CD1c-positive myeloid dendritic cell (primary cell): ENCODE results near the gene PFKL.

ENCODE experiments used
- DNase-seq: peaks from one replicate; pipeline ENCODE4 v3.0.0-alpha.2; 2016; ENCODE audit errors: extremely low spot score

PFKL gene

GRCh38 chr21:44312716-44313115 lies 12.9 kb downstream of the PFKL start:
- no peak for DNase-seq

DNA sequence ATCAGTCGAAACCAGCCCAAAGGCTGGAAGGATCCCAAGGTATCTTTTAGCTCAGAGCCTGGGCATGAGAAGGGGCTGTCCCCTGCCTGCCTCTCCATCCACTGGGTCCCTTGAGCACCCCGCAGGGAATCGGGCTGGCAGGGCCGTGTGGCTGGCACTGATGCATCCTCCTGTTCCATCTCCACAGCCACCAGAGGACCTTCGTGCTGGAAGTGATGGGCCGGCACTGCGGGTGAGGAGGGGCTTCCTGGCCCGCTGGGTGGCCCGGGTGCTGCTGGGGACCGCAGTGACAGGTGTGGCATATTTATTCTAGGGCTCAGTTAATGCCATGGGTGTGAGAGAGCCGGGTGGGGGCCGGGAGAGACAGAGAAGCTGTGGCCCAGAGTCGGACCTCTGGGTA lies 13.6 kb downstream of the PFKL start:
- no peak for DNase-seq

DNA sequence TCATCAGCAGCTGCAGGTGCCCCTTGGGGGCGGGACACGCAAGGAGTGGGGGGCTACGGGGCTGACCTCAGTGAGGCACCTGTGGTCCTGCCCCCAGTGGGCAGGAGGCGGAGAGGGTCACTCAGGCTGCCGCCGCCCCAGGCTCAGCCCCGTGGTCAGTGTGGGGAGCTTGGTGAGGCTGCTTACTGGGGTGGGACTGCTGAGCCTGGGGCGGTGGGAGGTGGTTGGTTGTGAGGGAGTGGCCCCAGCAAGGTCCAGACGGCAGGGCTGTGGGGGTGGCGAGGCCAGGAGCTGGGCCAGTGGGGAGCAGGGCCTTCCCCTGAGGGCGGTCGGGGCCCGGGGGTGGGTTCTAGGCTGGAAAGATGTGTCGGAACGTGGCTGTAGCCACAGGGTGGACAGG lies 14.3 kb downstream of the PFKL start:
- DNase-seq, result no peak

- no peak for DNase-seq
Measured at GRCh38 chr21:44314561-44314960, 14.7 kb downstream of the PFKL start.

- no peak for DNase-seq
Measured at GRCh38 chr21:44315691-44316203, 15.9 kb downstream of the PFKL start.

DNA sequence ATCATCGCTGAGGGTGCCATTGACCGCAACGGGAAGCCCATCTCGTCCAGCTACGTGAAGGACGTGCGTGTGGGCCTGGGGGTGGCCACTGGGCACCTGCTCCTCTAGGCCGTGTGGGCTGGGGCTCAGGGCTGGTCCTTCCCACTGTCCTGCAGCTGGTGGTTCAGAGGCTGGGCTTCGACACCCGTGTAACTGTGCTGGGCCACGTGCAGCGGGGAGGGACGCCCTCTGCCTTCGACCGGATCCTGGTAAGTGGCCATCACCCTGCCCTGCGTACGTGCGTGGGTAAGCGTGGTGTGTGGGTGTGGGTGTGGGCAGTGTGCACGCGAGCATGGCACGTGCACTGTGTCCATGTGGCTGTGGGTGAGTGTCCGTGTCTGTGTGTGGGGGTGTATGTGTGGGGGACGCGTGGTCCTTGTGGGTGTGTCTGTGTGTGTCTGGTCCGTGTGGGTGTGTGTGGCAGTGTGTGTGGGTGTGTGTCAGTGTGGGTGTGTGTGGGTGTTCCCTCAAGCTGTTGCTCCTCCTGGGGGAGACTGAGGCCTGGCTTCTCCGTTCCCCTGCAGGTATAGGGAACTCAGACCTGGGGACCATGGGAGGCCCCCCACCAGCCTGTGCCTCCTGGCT lies 16.5 kb downstream of the PFKL start:
- no peak for DNase-seq

DNA sequence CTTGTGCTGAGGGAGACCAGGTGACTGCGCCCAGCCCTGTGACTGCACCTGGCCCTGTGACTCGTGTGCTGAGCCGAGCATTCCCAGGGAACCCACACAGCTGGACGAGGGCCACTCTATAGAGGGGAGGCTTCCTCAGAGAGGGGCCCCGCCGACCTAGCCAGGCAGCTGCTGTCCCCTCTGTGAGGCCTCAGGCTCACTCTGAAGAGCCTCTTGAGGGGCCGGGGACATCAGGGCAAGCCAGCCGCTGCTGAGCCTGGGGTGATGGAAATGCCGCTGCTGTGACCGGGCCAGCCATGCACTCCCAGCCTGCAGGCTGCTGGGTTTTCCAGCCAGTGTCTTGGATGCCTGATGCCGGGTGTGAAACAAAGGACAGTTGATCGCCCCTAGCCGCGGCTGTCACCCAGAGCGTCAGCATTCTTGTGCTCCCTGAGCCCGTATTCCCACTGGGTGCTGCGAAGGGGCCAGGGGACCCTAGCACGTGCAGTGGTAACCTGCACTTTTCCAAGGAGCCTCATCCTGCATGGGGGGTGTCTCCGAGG lies 17.5 kb downstream of the PFKL start:
- DNase-seq, result no peak

- DNase-seq, result no peak
Measured at GRCh38 chr21:44317871-44318270, 18.0 kb downstream of the PFKL start.

GRCh38 chr21:44318489-44319285 lies 18.8 kb downstream of the PFKL start:
- DNase-seq, result no peak

GRCh38 chr21:44319407-44320065 lies 19.7 kb downstream of the PFKL start:
- DNase-seq, result no peak

DNA sequence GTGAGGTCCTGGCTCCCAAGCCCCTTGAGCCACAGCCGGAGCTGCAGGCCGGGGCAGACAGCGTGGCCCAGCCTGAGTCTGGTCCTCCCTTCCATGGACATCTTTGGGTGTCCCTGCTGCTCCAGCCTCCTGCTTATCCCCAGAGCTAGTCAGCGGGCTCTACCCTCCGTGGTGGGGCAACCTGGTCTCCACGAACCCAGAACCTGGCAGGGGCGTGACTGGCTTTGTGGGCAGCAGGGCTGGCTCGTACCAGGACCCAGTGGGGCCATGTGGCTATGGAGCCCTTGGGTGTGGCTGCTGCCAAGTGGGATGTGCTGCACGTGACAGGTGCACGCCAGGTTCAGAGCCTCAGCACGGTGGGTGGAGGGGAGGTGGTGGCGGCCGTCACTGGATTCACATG lies 21.0 kb downstream of the PFKL start:
- no peak for DNase-seq

GRCh38 chr21:44321846-44322450 lies 22.1 kb downstream of the PFKL start:
- DNase-seq, result no peak

- no peak for DNase-seq
Measured at GRCh38 chr21:44322621-44323325, 22.9 kb downstream of the PFKL start.

DNA sequence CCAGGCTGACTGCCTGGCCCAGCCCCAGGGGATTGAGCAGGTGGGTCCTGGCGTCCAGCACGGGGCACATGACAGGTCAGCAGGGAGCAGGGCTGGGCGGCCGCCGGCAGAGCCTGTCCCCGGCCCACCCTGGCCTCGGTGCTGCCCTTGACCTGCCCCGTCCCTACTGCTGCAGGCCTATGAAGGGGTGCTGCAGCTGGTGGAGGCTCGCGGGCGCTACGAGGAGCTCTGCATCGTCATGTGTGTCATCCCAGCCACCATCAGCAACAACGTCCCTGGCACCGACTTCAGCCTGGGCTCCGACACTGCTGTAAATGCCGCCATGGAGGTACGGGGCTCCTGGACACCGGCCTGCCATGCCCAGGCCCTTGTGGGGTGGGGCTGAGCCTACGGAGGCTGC lies 23.7 kb downstream of the PFKL start:
- DNase-seq, result no peak

- DNase-seq, result no peak
Measured at GRCh38 chr21:44324106-44324853, 24.4 kb downstream of the PFKL start.

DNA sequence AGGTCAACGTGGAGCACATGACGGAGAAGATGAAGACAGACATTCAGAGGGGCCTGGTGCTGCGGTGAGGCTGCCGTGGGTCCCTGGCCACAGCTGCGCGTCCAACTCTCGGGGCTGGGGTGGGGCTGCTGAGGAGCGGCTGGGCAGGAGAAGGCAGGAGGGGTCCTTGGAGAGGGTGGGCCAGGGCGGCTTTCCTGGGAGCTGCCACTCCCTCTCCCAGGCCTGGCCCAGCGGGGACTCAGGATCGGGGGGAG lies 24.9 kb downstream of the PFKL start:
- DNase-seq, result no peak

DNA sequence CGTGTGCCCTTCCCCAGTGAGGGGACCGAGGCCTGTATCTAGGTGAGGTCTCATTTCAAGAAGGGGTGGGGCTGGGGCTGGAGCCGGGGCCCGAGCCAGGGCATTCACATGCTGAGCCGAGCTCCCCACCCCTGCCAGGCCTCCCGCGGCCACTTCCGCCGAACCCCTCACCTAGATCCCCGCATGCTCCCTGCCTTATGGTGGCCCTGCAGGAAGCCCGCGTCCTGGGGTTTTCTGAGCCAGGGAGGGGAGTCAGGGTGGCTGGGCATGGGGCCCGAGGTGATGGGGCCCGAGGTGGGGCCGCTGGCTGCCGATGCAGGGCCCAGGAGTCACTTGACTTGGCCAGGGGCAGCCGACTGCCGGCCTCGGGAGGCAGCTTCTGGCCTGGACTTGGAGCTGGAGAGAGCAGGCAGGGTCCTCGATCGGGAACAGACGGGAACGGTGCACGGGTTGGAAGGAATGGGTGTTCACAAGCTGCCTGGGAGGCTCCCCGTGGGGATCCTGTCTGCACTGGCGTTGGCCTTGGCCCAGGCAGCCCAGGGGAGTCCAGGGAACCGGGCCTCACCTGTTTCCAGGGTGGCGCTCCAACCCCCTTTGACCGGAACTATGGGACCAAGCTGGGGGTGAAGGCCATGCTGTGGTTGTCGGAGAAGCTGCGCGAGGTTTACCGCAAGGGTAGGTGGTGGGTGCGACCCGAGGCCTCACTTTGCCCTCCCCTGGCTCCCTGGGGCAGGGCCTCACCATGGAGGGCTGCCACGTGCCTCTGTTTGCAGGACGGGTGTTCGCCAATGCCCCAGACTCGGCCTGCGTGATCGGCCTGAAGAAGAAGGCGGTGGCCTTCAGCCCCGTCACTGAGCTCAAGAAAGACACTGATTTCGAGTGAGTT lies 25.8 kb downstream of the PFKL start:
- no peak for DNase-seq

DNA sequence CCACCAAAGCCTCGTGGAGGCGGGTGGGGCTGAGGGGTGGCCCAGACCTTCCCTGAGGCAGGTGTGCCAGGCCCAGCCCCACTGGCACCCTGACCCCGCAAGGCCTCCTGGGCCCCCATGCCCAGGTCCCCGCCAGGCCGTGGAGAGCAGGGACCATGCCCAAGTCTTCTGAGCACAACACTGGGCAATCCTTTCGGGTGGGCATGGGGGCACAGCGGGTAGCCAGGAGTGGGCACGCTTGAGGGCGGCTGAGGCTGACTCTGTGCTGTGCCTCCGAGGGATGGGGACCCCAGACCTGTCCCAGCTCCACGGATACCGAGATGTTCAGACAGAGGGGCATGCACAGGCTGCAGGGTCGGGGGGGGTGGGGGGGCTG lies 26.4 kb downstream of the PFKL start:
- DNase-seq, result no peak

DNA sequence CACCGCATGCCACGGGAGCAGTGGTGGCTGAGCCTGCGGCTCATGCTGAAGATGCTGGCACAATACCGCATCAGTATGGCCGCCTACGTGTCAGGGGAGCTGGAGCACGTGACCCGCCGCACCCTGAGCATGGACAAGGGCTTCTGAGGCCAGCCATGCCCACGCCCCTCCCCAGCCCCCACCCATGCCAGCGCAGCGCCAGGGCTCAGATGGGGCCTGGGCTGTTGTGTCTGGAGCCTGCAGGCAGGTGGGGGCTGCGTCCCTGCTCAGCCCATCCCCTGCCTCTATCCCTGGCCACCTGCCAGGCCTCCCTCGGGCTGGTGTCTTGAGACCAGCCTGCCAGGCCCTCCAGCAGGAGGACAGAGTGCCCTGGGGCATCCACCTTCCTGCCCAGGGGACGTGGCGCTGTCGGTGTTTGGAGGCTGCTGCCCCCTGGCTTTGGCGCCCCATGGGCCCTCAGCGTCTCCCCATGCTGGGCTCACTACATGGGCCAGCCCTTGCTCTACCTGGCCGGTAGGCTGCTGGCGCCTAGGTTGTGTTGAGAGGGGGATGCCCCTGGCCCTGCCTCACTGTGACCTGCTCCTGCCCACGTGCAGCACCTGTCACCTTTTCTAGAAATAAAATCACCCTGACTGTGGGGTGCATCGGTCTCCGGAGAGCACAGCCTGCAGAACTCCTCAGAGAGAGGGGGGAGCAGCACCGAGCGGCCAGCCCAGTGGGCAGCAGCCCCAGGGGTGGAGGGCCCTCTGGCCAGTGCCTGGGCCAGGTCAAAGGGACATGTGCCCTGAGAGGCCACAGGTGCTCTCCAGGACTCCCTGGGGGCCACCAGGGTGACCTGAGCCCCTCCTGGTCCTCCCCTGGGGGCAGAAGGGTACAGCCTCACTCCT lies 27.1 kb downstream of the PFKL start:
- no peak for DNase-seq
